NCI-H82 (cell line): ENCODE measurements around the gene SEC23A.
"Not testable (repeated sequence)": the region's sequence is repeated elsewhere in the genome, so short reads cannot be mapped to it uniquely, and the experiment has no call there.

ENCODE experiments used
- DNase-seq: peaks from one replicate; lab custom pipeline; 2025; lab: John Stamatoyannopoulos, UW

SEC23A gene

GRCh38 chr14:39091716-39092115 is 11.3 kb downstream of the SEC23A start:
- no peak for DNase-seq

- DNase-seq: no peak
Observed at GRCh38 chr14:39090548-39091111, 12.4 kb downstream of the SEC23A start.

- DNase-seq: no peak
Observed at GRCh38 chr14:39087493-39087892, 15.5 kb downstream of the SEC23A start.

- DNase-seq: no peak
Observed at GRCh38 chr14:39085933-39086332, 17.1 kb downstream of the SEC23A start.

GRCh38 chr14:39083127-39083526 is 19.9 kb downstream of the SEC23A start:
- DNase-seq: no peak

GRCh38 chr14:39080886-39081285 is 22.1 kb downstream of the SEC23A start:
- no peak for DNase-seq

GRCh38 chr14:39071096-39071495 is 31.9 kb downstream of the SEC23A start:
- DNase-seq: no peak

GRCh38 chr14:39069923-39070322 is 33.1 kb downstream of the SEC23A start:
- DNase-seq: no peak

GRCh38 chr14:39069169-39069805 is 33.7 kb downstream of the SEC23A start:
- DNase-seq: not testable (repeated sequence)

GRCh38 chr14:39060818-39061437 is 42.1 kb downstream of the SEC23A start:
- no peak for DNase-seq

- peak; percentile 6 for DNase-seq
Observed at GRCh38 chr14:39055786-39056474, 47.1 kb downstream of the SEC23A start.

GRCh38 chr14:39052869-39053454 is 50.1 kb downstream of the SEC23A start:
- not testable (repeated sequence) for DNase-seq

- no peak for DNase-seq
Observed at GRCh38 chr14:39050389-39050788, 52.6 kb downstream of the SEC23A start.

- DNase-seq: not testable (repeated sequence)
Observed at GRCh38 chr14:39045889-39046288, 57.1 kb downstream of the SEC23A start.

- DNase-seq: peak; percentile 94
Observed at GRCh38 chr14:39043352-39043943, 59.6 kb downstream of the SEC23A start.

- DNase-seq: no peak
Observed at GRCh38 chr14:39040529-39040928, 62.5 kb downstream of the SEC23A start.

- no peak for DNase-seq
Observed at GRCh38 chr14:39038542-39038941, 64.5 kb downstream of the SEC23A start.

GRCh38 chr14:39036760-39037159 is 66.3 kb downstream of the SEC23A start:
- DNase-seq: no peak

- DNase-seq: no peak
Observed at GRCh38 chr14:39035336-39035735, 67.7 kb downstream of the SEC23A start.

- peak; percentile 60 for DNase-seq
Observed at GRCh38 chr14:39034481-39035296, 68.3 kb downstream of the SEC23A start.

GRCh38 chr14:39033371-39033770 is 69.7 kb downstream of the SEC23A start:
- DNase-seq: no peak
